Vagina (tissue), 2 donors: ENCODE results near the gene FGR. TPM values are rescaled to one million over a fixed set of nuclear protein-coding genes. Genes with fewer than 3 reads are reported as not detected.

Source experiments
- DNase-seq, 2 donors: peaks; one replicate each; pipeline ENCODE4 v3.0.0-alpha.2; 2017; ENCODE audit errors: extremely low spot score in 2 of 2
- H3K27ac ChIP-seq: fragments of 200-600 bp; sonication (generic); one replicate; pipeline ENCODE4 v1.5.1; 2019
- H3K27me3 ChIP-seq: fragments of 200-600 bp; sonication (generic); one replicate; pipeline ENCODE4 v1.5.1; 2019
- H3K36me3 ChIP-seq, 2 donors: fragments of 200-600 bp; sonication (generic); one replicate each; pipeline ENCODE4 v1.5.1; 2017 to 2019
- H3K4me1 ChIP-seq: fragments of 200-600 bp; sonication (generic); one replicate; pipeline ENCODE4 v1.5.1; 2019
- H3K4me3 ChIP-seq, 2 donors: fragments of 200-600 bp; sonication (generic); 1 replicate in 1 of 2; 2 replicates in 1 of 2; pipeline ENCODE4 v1.5.1; 2016 to 2019
- H3K9me3 ChIP-seq: fragments of 200-600 bp; sonication (generic); one replicate; pipeline ENCODE4 v1.5.1; 2019
- CTCF ChIP-seq, 3 experiments: fragments of 450-650 bp in 2 of 3; fragments of 200-600 bp in 1 of 3; sonication (generic) in 1 of 3; IDR thresholded peaks; one replicate each; pipeline ENCODE4 v1.5.1; 2017 to 2019; ENCODE audit warnings: antibody characterized with exemption in 3 of 3, mild to moderate bottlenecking in 2 of 3, moderate library complexity in 2 of 3
- POLR2A ChIP-seq, 2 donors: fragments of 450-650 bp; IDR thresholded peaks; one replicate each; pipeline ENCODE4 v1.6.1; 2017; ENCODE audit warnings: antibody characterized with exemption in 2 of 2, mild to moderate bottlenecking in 2 of 2, moderate library complexity in 2 of 2
- POLR2AphosphoS5 ChIP-seq, 2 donors: sonication (generic); formaldehyde crosslinking; IDR thresholded peaks; one replicate each; pipeline ENCODE4 v1.9.0; 2017; ENCODE audit warnings: antibody characterized with exemption in 2 of 2, mild to moderate bottlenecking in 2 of 2, low read depth in 1 of 2; ENCODE audit not compliant: insufficient read depth in 1 of 2
- intact Hi-C: fragments of 100-400 bp; cut with DNase I; formaldehyde crosslinking; loops from one replicate; pipeline ENCODE4 v1.15.1; 2023
- total RNA-seq: library from RNA; depleted of rRNA; stranded (reverse); fragments of >200 nt; gene quantifications from one replicate; pipeline ENCODE4 v1.2.3, GENCODE V29; 2016

FGR gene
- total RNA-seq, 1 donor from 2014 or later: 18.4 TPM

DNA sequence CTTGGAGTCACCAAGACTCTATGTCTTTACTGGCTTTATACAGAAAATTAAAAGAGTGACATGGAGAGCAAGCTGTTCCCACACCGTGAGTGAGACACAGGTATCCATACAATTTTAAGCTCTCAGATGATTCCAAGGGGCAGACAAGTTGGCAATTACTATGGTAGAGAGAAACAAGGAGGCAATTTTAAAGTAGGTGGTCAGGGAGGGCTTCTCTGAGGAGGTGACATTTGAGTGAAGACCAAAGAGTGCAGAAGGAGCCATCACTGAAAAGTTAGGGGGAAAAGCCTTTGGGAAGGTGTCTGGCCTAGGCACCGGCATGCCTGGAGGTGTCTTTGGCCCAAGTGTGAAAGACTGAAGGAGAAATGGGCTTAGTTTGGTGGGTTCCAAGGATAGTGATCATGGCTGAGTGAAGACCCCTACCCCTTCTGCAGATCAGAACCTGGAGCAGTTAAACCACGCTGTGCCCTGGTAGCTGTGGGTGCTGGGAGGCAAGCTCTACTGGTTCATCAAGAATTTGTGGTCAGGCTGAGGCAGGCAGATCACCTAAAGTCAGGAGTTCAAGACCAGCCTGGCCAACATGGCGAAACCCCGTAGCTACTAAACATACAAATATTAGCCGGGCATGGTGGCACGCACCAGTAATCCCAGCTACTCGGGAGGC is 26.6 kb upstream of the FGR start:
- no peak for DNase-seq
- intact Hi-C loops: loop anchor here (2.0 to 10.0 kb wide), 3 partner anchors 53 to 357 kb away; partner anchors contain the start of gene GPR3
- TF ChIP-seq CTCF (IDR thresholded peaks at IDR 0.05) (no peak), POLR2AphosphoS5 (IDR thresholded peaks at IDR 0.05; ENCODE audit: insufficient read depth in 1 of 2, low read depth in 1 of 2) (no peak)
- peak overlapping the region; percentile 97 for H3K27ac ChIP-seq
- H3K9me3 ChIP-seq: no peaks in the 10 kb centered on the region
- no peaks in the 10 kb centered on the region for H3K27me3 ChIP-seq
- no peak overlapping the region for H3K4me3 ChIP-seq
- no peaks in the 10 kb centered on the region for H3K36me3 ChIP-seq
- peaks cover 19% of the 10 kb centered on the region for H3K4me1 ChIP-seq

DNA sequence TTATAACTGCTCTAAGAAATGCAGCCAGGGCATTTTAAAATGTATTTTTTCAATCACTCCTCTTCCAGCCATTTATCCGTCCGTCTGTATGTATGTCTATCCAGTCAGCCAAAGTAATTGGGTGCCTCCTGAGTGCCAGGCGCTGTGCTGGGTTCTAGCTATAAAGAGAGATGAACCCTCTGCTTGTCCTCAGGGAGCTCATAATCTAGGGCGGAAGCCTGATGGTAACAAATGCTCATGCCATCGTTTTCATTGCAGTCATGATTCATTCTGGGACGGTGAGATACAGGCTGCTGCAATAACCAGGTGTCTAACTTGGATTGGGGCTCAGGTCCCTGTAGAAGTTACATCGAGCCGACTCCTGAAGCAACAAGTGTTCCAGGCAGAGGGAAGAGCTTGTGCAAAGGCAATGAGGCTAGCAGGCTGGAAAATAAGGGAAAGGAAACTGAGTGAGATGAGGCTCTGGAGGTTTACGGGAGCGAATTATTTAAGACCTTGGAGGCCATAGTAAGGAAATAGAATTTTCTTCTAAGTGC is 25.4 kb upstream of the FGR start:
- Histone ChIP-seq H3K4me3 (peak overlapping the region; percentile 63 to 64), H3K27me3 (no peaks in the 10 kb centered on the region), H3K36me3 (no peaks in the 10 kb centered on the region), H3K27ac (peak overlapping the region; percentile 97), H3K4me1 (peaks cover 28% of the 10 kb centered on the region), H3K9me3 (no peaks in the 10 kb centered on the region)
- TF ChIP-seq POLR2AphosphoS5 (IDR thresholded peaks at IDR 0.05; ENCODE audit: insufficient read depth in 1 of 2, low read depth in 1 of 2) (peak in 1 of 2 donors; percentile 4), CTCF (IDR thresholded peaks at IDR 0.05) (no peak), POLR2A (IDR thresholded peaks at IDR 0.05) (no peak)
- DNase-seq: no peak
- intact Hi-C loops: loop anchor here (10.0 kb wide), 2 partner anchors 266 to 356 kb away; partner anchors contain the start of gene GPR3

DNA sequence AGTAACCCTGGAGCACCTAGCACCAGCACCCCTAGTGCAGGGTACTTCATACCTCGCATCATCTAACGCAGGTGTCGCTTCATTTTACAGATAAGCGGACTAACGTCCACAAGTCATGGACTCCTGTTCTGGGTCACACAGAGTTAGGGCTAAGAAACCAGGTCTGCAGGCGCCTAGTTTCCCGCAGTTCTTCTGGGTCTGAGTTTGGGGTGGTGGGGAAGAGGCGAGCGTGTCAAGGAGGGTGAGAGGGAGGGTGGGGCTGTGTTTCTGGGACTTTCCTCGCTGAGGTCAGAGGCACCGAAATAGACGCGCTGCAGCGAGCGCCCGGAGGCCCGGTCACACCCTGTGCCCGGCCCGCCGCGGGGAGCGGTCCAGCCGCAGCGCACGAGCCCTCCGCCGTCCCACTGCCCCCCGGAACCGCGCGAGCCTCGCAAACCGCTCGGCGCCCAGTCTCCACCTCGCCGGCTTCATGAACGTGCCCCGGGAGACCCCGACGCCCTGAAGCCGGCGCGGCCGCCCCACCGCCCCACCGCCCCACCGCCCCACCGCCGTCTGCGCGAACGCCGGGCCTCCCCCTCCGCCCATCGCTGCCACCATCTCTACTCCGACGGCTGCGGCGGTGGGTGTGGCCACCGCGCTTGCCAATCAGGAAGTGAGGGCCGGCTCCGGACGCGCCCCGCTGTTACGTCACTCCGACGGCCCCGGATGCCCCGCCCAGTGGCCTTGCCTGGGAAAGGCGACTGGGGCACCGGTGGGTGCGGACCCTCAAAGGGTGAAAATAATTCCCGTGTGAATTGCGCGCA is 24.7 kb upstream of the FGR start:
- no peak for DNase-seq
- no peaks in the 10 kb centered on the region for H3K36me3 ChIP-seq
- TF ChIP-seq POLR2AphosphoS5 (IDR thresholded peaks at IDR 0.05; ENCODE audit: insufficient read depth in 1 of 2, low read depth in 1 of 2): peak; percentile 60 to 85
- TF ChIP-seq POLR2A (IDR thresholded peaks at IDR 0.05): peak in 1 of 2 donors; percentile 44
- TF ChIP-seq CTCF (IDR thresholded peaks at IDR 0.05): no peak
- no peaks in the 10 kb centered on the region for H3K9me3 ChIP-seq
- intact Hi-C loops: loop anchor here (10.0 kb wide), 2 partner anchors 265 to 355 kb away; partner anchors contain the start of gene GPR3
- H3K27me3 ChIP-seq: no peaks in the 10 kb centered on the region
- H3K27ac ChIP-seq: peak overlapping the region; percentile 97
- peak overlapping the region; percentile 63 to 64 for H3K4me3 ChIP-seq
- H3K4me1 ChIP-seq: peaks cover 28% of the 10 kb centered on the region

DNA sequence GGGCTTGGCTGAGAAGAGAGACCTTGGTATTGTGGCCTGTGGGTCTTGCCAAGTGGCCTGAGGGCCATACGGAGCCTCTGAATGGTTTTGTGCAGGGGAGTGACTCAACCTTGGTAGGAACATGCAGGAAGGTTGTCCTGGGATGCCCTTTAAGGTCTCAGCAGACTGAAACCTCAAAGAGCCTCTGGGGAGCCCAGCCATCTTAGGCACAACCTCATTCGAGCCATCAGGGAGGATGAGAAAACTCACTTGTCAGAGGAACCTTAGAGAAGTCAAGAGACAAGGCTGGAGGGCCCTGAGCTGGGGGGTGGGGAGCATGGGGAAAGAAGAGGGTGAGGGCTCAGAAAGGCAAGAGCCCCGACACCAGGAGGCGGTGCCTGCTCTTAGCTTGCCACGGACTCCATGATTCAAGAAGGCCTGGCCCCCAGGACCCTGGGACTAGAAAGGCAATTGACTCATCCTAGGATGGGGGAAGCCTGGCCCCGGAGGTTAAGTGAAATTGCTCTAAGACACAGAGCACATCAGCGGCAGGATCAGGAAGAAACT is 24.0 kb upstream of the FGR start:
- no peak for TF ChIP-seq POLR2AphosphoS5 (IDR thresholded peaks at IDR 0.05; ENCODE audit: insufficient read depth in 1 of 2, low read depth in 1 of 2)
- no peak for TF ChIP-seq CTCF (IDR thresholded peaks at IDR 0.05)
- no peak for TF ChIP-seq POLR2A (IDR thresholded peaks at IDR 0.05)
- intact Hi-C loops: no loop called here
- H3K4me1 ChIP-seq: peaks cover 28% of the 10 kb centered on the region
- no peaks in the 10 kb centered on the region for H3K27me3 ChIP-seq
- H3K27ac ChIP-seq: peak overlapping the region; percentile 97
- H3K9me3 ChIP-seq: no peaks in the 10 kb centered on the region
- no peak for DNase-seq
- peak overlapping the region in 1 of 2 donors; percentile 64 for H3K4me3 ChIP-seq
- H3K36me3 ChIP-seq: no peaks in the 10 kb centered on the region
